ENCODE measurements around the gene CD96. TPM values are rescaled to one million over a fixed set of nuclear protein-coding genes. Genes with fewer than 3 reads are reported as not detected.
"Not testable (repeated sequence)": the region's sequence is repeated elsewhere in the genome, so short reads cannot be mapped to it uniquely, and the experiment has no call there.

Gene CD96
- total RNA-seq, 1 experiment from 2014 or later, result 0.05 TPM

GRCh38 chr3:111619833-111620232, 77.8 kb downstream of the CD96 start:
- DNase-seq (ENCODE audit: low read depth), result peak; percentile 89

- DNase-seq (ENCODE audit: low read depth), result no peak
Observed at GRCh38 chr3:111621535-111621934, 79.5 kb downstream of the CD96 start.

- peak; percentile 74 for DNase-seq (ENCODE audit: low read depth)
Observed at GRCh38 chr3:111627092-111627491, 85.1 kb downstream of the CD96 start.

- DNase-seq (ENCODE audit: low read depth), result not testable (repeated sequence)
Observed at GRCh38 chr3:111629018-111629417, 87.0 kb downstream of the CD96 start.

GRCh38 chr3:111630638-111631037, 88.6 kb downstream of the CD96 start:
- peak; percentile 93 for DNase-seq (ENCODE audit: low read depth)

GRCh38 chr3:111635403-111635802, 93.4 kb downstream of the CD96 start:
- DNase-seq (ENCODE audit: low read depth), result no peak

GRCh38 chr3:111636366-111636885, 94.4 kb downstream of the CD96 start:
- no peak for DNase-seq (ENCODE audit: low read depth)

GRCh38 chr3:111639316-111639715, 97.3 kb downstream of the CD96 start:
- no peak for DNase-seq (ENCODE audit: low read depth)

GRCh38 chr3:111648991-111649579, 107.1 kb downstream of the CD96 start:
- no peak for DNase-seq (ENCODE audit: low read depth)

- no peak for DNase-seq (ENCODE audit: low read depth)
Observed at GRCh38 chr3:111650378-111651275, 108.6 kb downstream of the CD96 start.

- no peak for DNase-seq (ENCODE audit: low read depth)
Observed at GRCh38 chr3:111652492-111653180, 110.6 kb downstream of the CD96 start.

- DNase-seq (ENCODE audit: low read depth), result no peak
Observed at GRCh38 chr3:111653766-111654165, 111.8 kb downstream of the CD96 start.

- DNase-seq (ENCODE audit: low read depth), result no peak
Observed at GRCh38 chr3:111662012-111662411, 120.0 kb downstream of the CD96 start.

- DNase-seq (ENCODE audit: low read depth), result no peak
Observed at GRCh38 chr3:111662907-111663306, 120.9 kb downstream of the CD96 start.

GRCh38 chr3:111666041-111666735, 124.2 kb downstream of the CD96 start:
- DNase-seq (ENCODE audit: low read depth), result peak; percentile 62

GRCh38 chr3:111667170-111667569, 125.2 kb downstream of the CD96 start:
- no peak for DNase-seq (ENCODE audit: low read depth)

- peak; percentile 64 for DNase-seq (ENCODE audit: low read depth)
Observed at GRCh38 chr3:111667621-111668239, 125.7 kb downstream of the CD96 start.

GRCh38 chr3:111668326-111668725, 126.3 kb downstream of the CD96 start:
- DNase-seq (ENCODE audit: low read depth), result no peak

GRCh38 chr3:111668888-111669488, 127.0 kb downstream of the CD96 start:
- DNase-seq (ENCODE audit: low read depth), result peak; percentile 72

GRCh38 chr3:111669926-111670630, 128.1 kb downstream of the CD96 start:
- DNase-seq (ENCODE audit: low read depth), result peak; percentile 90

All from M059J (cell line).